Activated T-helper 17 cell treated with anti-CD3 and anti-CD28 coated beads, Interleukin-2, amount 50 U/mL, for 72 hours (primary cell): Measurements from ENCODE around the gene OTOG. TPM values are rescaled to one million over a fixed set of nuclear protein-coding genes. Genes with fewer than 3 reads are reported as not detected.

Experiments used
- ATAC-seq: fragments of 150-1000 bp; cut with Tn5 transposase; replicated peaks from 2 replicates; pipeline ENCODE4 v1.10.0; 2021; ENCODE audit warnings: mild to moderate bottlenecking, moderate library complexity
- H3K27ac Mint-ChIP-seq: one replicate; pipeline ENCODE4 v1.8.0; 2022; ENCODE audit warnings: mixed read lengths
- H3K27me3 Mint-ChIP-seq: one replicate; pipeline ENCODE4 v1.8.0; 2022; ENCODE audit warnings: mixed read lengths
- H3K36me3 Mint-ChIP-seq: one replicate; pipeline ENCODE4 v1.8.0; 2022; ENCODE audit warnings: low read depth, mild to moderate bottlenecking, mixed read lengths
- H3K4me1 Mint-ChIP-seq: one replicate; pipeline ENCODE4 v1.8.0; 2022; ENCODE audit warnings: mixed read lengths
- H3K4me3 Mint-ChIP-seq: one replicate; pipeline ENCODE4 v1.8.0; 2022; ENCODE audit warnings: mild to moderate bottlenecking, mixed read lengths
- H3K9me3 Mint-ChIP-seq: one replicate; pipeline ENCODE4 v1.8.0; 2022; ENCODE audit warnings: mixed read lengths
- total RNA-seq, 2 donors: library from RNA; stranded (reverse); gene quantifications; one replicate each; pipeline ENCODE4 v1.2.3, GENCODE V29; 2022

Gene OTOG
- total RNA-seq, 2 donors from 2014 or later, result not detected

GRCh38 chr11:17637901-17638300 lies 90.8 kb downstream of the OTOG start:
- ATAC-seq, result no peak
- no peaks in the 10 kb centered on the region for H3K9me3 Mint-ChIP-seq
- H3K36me3 Mint-ChIP-seq, result no peaks in the 10 kb centered on the region
- no peak overlapping the region for H3K27ac Mint-ChIP-seq
- no peak overlapping the region for H3K4me3 Mint-ChIP-seq
- peaks cover 10% of the 10 kb centered on the region for H3K27me3 Mint-ChIP-seq
- no peaks in the 10 kb centered on the region for H3K4me1 Mint-ChIP-seq

- Mint-ChIP-seq H3K27me3 (peaks cover 10% of the 10 kb centered on the region), H3K9me3 (no peaks in the 10 kb centered on the region), H3K36me3 (no peaks in the 10 kb centered on the region), H3K4me1 (no peaks in the 10 kb centered on the region), H3K4me3 (no peak overlapping the region), H3K27ac (no peak overlapping the region)
- ATAC-seq, result no peak
Observed at GRCh38 chr11:17638311-17638710, 91.3 kb downstream of the OTOG start.

GRCh38 chr11:17639091-17639490 lies 92.0 kb downstream of the OTOG start:
- H3K4me1 Mint-ChIP-seq, result no peaks in the 10 kb centered on the region
- H3K36me3 Mint-ChIP-seq, result no peaks in the 10 kb centered on the region
- H3K27ac Mint-ChIP-seq, result no peak overlapping the region
- H3K4me3 Mint-ChIP-seq, result no peak overlapping the region
- peaks cover 10% of the 10 kb centered on the region for H3K27me3 Mint-ChIP-seq
- H3K9me3 Mint-ChIP-seq, result no peaks in the 10 kb centered on the region
- ATAC-seq, result no peak

GRCh38 chr11:17639781-17640180 lies 92.7 kb downstream of the OTOG start:
- H3K27me3 Mint-ChIP-seq, result peaks cover 10% of the 10 kb centered on the region
- no peaks in the 10 kb centered on the region for H3K36me3 Mint-ChIP-seq
- no peaks in the 10 kb centered on the region for H3K9me3 Mint-ChIP-seq
- no peak for ATAC-seq
- H3K4me3 Mint-ChIP-seq, result no peak overlapping the region
- no peak overlapping the region for H3K27ac Mint-ChIP-seq
- H3K4me1 Mint-ChIP-seq, result no peaks in the 10 kb centered on the region

- Mint-ChIP-seq H3K36me3 (no peaks in the 10 kb centered on the region), H3K4me1 (no peaks in the 10 kb centered on the region), H3K4me3 (no peak overlapping the region), H3K27ac (no peak overlapping the region), H3K9me3 (no peaks in the 10 kb centered on the region), H3K27me3 (peaks cover 10% of the 10 kb centered on the region)
- no peak for ATAC-seq
Observed at GRCh38 chr11:17640493-17641164, 93.6 kb downstream of the OTOG start.

- ATAC-seq, result no peak
- H3K4me3 Mint-ChIP-seq, result no peak overlapping the region
- no peak overlapping the region for H3K27ac Mint-ChIP-seq
- H3K4me1 Mint-ChIP-seq, result no peaks in the 10 kb centered on the region
- H3K27me3 Mint-ChIP-seq, result peaks cover 10% of the 10 kb centered on the region
- H3K36me3 Mint-ChIP-seq, result no peaks in the 10 kb centered on the region
- H3K9me3 Mint-ChIP-seq, result no peaks in the 10 kb centered on the region
Observed at GRCh38 chr11:17641792-17642350, 94.8 kb downstream of the OTOG start.

- no peaks in the 10 kb centered on the region for H3K4me1 Mint-ChIP-seq
- H3K4me3 Mint-ChIP-seq, result no peak overlapping the region
- peaks cover 3% of the 10 kb centered on the region for H3K9me3 Mint-ChIP-seq
- no peak for ATAC-seq
- peaks cover 10% of the 10 kb centered on the region for H3K27me3 Mint-ChIP-seq
- no peaks in the 10 kb centered on the region for H3K36me3 Mint-ChIP-seq
- H3K27ac Mint-ChIP-seq, result no peak overlapping the region
Observed at GRCh38 chr11:17642370-17642769, 95.3 kb downstream of the OTOG start.

- Mint-ChIP-seq H3K4me1 (no peaks in the 10 kb centered on the region), H3K9me3 (peaks cover 10% of the 10 kb centered on the region), H3K27me3 (peaks cover 16% of the 10 kb centered on the region), H3K4me3 (no peak overlapping the region), H3K27ac (no peak overlapping the region), H3K36me3 (no peaks in the 10 kb centered on the region)
- no peak for ATAC-seq
Observed at GRCh38 chr11:17642980-17643379, 95.9 kb downstream of the OTOG start.

- no peaks in the 10 kb centered on the region for H3K4me1 Mint-ChIP-seq
Observed at GRCh38 chr11:17643506-17644405, 96.7 kb downstream of the OTOG start.

GRCh38 chr11:17645190-17645970 lies 98.3 kb downstream of the OTOG start:
- ATAC-seq, result no peak
- H3K36me3 Mint-ChIP-seq, result no peaks in the 10 kb centered on the region
- H3K4me1 Mint-ChIP-seq, result no peaks in the 10 kb centered on the region
- H3K27me3 Mint-ChIP-seq, result peaks cover 30% of the 10 kb centered on the region
- no peak overlapping the region for H3K4me3 Mint-ChIP-seq
- peaks cover 10% of the 10 kb centered on the region for H3K9me3 Mint-ChIP-seq
- no peak overlapping the region for H3K27ac Mint-ChIP-seq

More at GRCh38 chr11:17643506-17644405, 96.7 kb downstream of the OTOG start:
- no peak for ATAC-seq
- no peak overlapping the region for H3K27ac Mint-ChIP-seq
- H3K4me3 Mint-ChIP-seq, result no peak overlapping the region
- H3K36me3 Mint-ChIP-seq, result no peaks in the 10 kb centered on the region
- H3K9me3 Mint-ChIP-seq, result peaks cover 10% of the 10 kb centered on the region
- peaks cover 22% of the 10 kb centered on the region for H3K27me3 Mint-ChIP-seq

GRCh38 chr11:17646451-17647145 lies 99.5 kb downstream of the OTOG start:
- H3K27ac Mint-ChIP-seq, result no peak overlapping the region
- no peaks in the 10 kb centered on the region for H3K4me1 Mint-ChIP-seq
- no peak overlapping the region for H3K4me3 Mint-ChIP-seq
- ATAC-seq, result no peak
- peaks cover 40% of the 10 kb centered on the region for H3K27me3 Mint-ChIP-seq
- H3K9me3 Mint-ChIP-seq, result peaks cover 10% of the 10 kb centered on the region
- H3K36me3 Mint-ChIP-seq, result no peaks in the 10 kb centered on the region

- peaks cover 40% of the 10 kb centered on the region for H3K27me3 Mint-ChIP-seq
- no peaks in the 10 kb centered on the region for H3K36me3 Mint-ChIP-seq
- H3K9me3 Mint-ChIP-seq, result peaks cover 10% of the 10 kb centered on the region
- no peaks in the 10 kb centered on the region for H3K4me1 Mint-ChIP-seq
- no peak overlapping the region for H3K27ac Mint-ChIP-seq
- no peak overlapping the region for H3K4me3 Mint-ChIP-seq
- ATAC-seq, result no peak
Observed at GRCh38 chr11:17648528-17648927, 101.5 kb downstream of the OTOG start.

- no peaks in the 10 kb centered on the region for H3K36me3 Mint-ChIP-seq
Observed at GRCh38 chr11:17649261-17649660, 102.2 kb downstream of the OTOG start.

GRCh38 chr11:17649696-17650095 lies 102.6 kb downstream of the OTOG start:
- no peak for ATAC-seq
- H3K9me3 Mint-ChIP-seq, result peaks cover 10% of the 10 kb centered on the region
- no peak overlapping the region for H3K4me3 Mint-ChIP-seq
- no peaks in the 10 kb centered on the region for H3K4me1 Mint-ChIP-seq
- H3K27me3 Mint-ChIP-seq, result peaks cover 43% of the 10 kb centered on the region
- H3K27ac Mint-ChIP-seq, result no peak overlapping the region
- H3K36me3 Mint-ChIP-seq, result no peaks in the 10 kb centered on the region

More at GRCh38 chr11:17649261-17649660, 102.2 kb downstream of the OTOG start:
- Mint-ChIP-seq H3K27me3 (peaks cover 41% of the 10 kb centered on the region), H3K27ac (no peak overlapping the region), H3K4me1 (no peaks in the 10 kb centered on the region), H3K9me3 (peaks cover 10% of the 10 kb centered on the region), H3K4me3 (no peak overlapping the region)
- no peak for ATAC-seq
